HG03139 (cell line): ENCODE measurements around the gene FAM217A.

Experiments used
- ATAC-seq: cut with Tn5 transposase; IDR thresholded peaks from one replicate; pipeline ENCODE4 v1.9.1; 2021; ENCODE audit not compliant: unreplicated experiment

Gene FAM217A

GRCh38 chr6:4088704-4089103 is 9.8 kb upstream of the FAM217A start:
- ATAC-seq = no peak

DNA sequence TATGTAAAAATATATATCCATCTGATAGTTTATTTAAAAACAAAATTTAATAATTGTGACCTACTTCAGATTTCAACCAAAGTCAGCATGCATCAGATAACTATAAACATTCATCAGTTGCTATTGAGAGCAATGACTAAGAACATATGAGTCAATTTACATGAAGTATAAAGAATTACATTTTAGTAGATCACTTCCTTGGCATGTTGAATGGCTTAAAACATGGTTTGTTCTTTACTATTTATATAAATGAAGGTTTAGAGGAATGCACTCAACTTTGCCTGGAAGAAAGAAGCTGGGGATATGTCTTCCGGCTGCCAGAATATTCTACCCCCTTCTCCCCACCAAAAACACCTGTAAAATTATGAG is 6.4 kb upstream of the FAM217A start:
- no peak for ATAC-seq

DNA sequence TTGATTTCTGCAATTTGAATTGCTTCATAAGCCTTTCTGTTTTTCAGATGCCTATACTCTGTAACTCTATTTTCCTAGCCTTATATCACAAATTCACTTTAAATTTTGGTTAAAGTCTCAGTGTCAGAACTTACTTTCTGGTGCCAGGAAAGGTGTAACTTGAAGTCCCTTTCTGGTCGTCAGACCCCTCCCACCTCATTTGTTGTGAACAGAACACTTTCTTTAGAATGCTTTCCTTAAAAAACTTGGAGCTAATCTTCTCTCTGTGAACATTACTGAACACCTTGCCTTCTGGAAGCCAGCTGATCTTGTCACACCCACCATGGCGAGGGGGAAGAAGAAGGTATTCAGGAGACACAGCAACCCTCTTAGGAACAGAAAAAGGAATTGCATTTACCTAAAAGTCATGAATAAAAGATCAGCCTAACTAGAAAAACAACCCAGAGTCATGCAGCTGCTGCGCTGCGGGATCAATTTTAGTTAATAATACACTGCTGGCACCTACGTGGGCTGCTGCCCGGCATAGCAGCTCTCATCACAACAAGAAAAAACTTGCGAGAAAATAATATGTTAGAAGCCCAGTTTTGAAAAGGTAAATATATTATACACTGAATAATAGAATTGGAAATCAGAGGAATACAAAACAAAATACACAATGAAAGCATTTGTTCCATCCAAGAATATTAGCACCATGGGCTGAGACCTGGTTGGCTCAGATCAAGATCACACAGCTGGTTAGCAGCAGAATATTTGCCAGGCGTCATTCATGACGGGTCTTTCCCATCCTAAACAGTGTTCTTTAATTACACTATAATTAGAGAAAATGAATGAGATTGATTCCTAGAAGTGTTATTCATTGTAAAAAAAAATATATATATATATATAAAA is 5.8 kb upstream of the FAM217A start:
- no peak for ATAC-seq

GRCh38 chr6:4074478-4075235 is 4.3 kb downstream of the FAM217A start:
- ATAC-seq = no peak

DNA sequence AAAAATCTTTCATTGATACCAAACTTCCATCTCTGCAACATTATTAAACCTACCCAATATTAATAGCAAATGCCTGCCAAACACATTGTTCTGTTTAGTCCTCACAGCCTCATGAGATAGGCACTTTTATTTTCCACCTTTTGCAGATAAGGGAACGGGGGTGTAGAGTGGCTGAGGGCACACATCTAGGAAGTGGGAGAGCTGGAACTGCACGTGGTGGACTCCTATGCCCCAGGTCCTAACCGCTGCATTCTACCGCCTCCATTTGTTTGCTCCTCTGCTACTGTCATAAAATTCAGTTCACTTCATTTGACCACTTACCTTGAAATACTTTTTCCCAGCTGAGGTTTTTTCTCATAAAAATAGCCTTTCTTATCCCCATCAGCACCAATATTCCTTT is 7.6 kb downstream of the FAM217A start:
- ATAC-seq = no peak

DNA sequence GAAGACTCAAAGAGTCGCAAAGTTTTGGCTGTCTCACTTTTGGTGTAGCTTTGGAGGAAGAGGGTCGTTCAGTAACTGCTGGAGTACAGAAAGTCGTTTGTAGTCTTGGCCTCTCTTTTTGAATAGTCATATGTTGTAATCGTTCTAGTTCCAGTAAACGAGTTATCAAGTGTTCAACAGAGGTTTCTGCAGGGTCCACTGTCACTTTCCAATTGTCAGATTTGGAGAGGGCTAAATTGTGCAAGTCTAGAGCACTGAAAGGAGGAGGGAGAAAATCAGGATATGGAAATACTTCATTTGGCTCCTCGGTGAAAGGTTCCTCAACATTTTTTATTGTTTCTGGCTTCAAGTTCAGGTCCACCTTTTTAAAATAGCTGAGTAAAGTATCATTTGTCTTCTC is 9.7 kb downstream of the FAM217A start:
- ATAC-seq = no peak

GRCh38 chr6:4067673-4068072 is 11.3 kb downstream of the FAM217A start:
- ATAC-seq = no peak

DNA sequence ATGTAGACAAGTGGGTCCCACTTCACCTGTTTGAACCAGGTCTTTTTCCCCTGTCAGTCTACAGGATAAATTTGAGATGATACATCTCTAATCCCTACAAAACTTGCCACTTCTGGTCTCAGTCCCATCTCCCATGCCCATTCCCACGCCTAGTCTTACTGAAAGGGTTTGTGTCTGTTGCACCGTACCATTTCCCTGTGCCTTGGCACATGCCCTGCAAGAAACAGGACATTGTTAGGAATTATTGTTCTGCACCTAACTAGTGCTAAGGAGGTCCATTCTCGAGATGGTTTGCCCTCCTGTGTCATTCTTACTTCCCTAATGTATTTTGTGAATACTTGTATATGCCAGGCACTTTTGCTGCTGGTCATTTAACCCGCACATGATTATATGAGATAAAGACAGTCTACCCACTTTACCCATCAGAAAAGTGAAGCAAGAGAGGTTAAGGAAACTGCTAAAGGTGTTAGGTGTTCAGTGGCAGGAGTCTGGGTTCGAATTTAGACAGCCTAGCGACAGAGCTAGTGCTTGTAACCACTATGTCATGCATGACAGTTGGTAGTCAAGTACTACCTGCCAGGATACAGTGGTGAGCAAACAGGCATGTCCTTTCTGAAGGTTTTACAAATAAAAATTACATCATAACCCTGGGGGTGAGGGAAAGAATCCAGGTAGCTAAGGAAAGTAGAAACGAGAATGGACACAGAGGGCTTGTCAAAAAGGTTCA is 12.7 kb downstream of the FAM217A start:
- no peak for ATAC-seq

DNA sequence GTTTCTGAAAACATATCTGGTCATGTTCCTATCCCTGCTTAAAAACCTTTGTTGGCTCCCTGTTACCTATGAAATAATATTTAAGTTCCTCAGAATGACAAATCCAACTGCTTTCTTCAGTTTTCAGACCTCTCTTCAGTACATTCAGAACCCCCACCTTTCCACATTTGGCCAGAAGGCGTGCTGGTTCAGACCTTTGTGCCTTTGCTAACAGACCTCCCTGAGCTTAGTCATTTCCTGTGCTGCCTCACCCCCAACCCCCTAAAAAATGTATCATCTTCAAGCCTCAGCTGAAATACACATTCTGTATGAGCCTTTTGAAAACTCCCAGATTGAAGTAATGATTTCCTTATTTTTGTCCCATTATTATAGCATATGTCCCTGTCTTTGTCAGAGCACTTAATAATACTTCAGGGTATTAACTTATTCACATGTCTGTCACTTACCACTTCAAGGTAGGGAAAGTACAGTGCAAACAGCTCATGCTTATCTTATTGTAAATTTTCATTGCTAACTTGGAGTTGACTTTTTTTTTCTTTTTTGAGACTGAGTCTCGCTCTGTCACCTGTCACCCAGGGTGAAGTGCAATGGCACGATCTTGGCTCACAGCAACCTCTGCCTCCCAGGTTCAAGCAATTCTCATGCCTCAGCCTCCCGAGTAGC is 19.7 kb downstream of the FAM217A start:
- no peak for ATAC-seq

DNA sequence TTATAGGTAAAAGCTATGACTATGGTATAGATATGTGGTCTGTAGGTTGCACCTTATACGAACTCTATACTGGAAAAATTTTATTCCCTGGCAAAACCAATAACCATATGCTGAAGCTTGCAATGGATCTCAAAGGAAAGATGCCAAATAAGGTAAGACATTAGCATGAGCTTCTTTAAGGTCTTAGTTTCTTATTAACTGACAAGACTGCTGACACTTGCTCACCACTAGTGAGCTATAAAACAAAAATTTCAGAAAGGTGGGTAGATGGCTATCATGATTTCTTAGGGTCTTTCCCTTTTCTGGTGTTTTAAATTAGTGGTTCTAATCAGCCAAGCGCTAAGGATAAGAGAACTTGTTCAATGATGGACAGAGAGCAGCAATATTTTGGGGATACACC is 21.9 kb downstream of the FAM217A start:
- no peak for ATAC-seq

GRCh38 chr6:4055420-4056041 is 23.4 kb downstream of the FAM217A start:
- ATAC-seq = no peak

- no peak for ATAC-seq
These were observed 29.7 kb downstream of the FAM217A start for GRCh38 chr6:4049246-4049645.

GRCh38 chr6:4041480-4041879 is 37.5 kb downstream of the FAM217A start:
- ATAC-seq = no peak

DNA sequence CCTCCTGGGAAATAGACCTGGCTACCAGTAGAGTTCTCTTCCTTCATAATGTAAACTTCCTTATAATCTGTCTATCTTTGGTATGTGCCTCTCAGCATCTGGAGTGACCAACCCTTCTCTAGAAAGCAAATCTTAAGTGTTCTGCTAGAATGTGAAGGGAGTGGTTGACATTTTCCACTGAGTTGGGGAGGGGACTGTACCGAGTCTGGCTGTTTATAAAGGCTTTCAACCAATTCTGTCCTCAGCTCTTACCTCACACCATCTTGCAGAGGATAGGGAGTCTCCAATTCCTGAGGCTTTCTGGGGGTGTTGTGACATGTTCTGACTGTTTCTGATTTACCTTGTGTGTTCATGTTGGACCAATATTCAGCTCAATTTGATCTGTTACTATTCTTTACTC is 39.6 kb downstream of the FAM217A start:
- no peak for ATAC-seq

DNA sequence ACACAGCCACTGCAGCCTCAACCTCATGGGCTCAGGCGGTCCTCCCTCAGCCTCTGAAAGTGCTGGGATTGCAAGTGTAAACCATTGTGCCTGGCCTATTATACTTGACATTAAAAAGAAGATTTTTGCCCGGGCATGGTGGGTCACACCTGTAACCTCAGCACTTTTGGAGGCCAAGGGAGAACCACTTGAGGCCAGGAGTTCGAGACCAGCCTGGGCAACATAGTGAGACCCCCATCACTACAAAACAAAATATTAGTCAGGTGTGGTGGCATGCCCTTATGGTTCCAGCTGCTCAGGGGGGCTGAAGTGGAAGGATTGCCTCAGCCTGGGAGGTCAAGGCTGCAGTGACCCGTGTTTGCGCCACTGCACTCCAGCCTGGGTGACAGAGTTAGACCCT is 42.4 kb downstream of the FAM217A start:
- no peak for ATAC-seq

DNA sequence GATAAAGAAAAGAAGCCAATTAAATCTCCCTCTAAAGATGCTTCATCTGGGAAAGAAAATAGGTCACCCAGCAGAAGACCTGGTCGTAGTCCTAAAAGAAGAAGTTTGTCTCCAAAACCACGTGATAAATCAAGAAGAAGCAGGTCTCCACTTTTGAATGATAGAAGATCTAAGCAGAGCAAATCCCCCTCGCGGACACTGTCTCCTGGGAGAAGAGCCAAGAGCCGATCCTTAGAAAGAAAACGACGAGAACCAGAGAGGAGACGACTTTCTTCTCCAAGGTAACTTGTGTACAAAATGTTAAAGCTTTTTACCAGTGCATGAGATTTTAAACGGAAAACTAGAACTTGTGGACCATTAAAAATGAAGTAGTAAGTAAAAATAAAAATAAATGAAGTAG is 46.5 kb downstream of the FAM217A start:
- no peak for ATAC-seq

- no peak for ATAC-seq
These were observed 47.5 kb downstream of the FAM217A start for GRCh38 chr6:4031442-4031841.

GRCh38 chr6:4030669-4031068 is 48.3 kb downstream of the FAM217A start:
- ATAC-seq = no peak

DNA sequence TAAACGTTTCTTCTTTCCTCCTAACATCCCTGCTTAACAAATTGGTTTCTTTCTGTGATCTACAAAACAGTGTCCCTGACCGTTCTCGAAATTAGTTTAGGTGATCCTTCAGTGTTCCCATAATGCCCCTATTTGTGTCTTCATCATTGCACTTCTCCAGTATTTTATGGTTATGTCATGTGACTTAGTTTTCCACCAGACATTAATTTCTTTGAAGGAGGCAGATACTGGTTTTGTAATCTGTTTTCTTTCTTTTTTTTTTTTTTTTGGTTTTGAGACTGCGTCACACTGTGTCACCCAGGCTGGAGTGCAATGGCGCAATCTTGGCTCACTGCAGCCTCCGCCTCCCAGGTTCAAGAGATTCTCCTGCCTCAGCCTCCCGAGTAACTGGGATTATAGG is 49.2 kb downstream of the FAM217A start:
- no peak for ATAC-seq

DNA sequence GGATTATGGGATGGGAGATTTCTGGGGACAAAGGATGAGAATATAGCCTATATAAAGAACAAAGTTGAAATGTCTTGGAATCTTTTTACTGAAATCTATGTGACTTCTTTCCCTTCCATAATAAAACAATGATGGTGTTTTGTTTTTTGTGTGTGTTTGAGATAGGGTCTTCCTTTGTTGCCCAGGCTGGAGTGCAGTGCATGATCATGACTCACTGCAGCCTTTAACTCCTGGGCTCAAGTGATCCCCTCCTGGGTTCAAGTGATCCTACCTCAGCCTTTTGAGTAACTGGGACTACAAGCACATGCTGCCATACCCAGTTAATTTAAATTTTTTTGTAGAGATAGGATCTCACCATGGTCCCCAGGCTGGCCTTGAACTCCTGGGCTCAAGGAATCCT is 50.9 kb downstream of the FAM217A start:
- ATAC-seq = no peak

- ATAC-seq = no peak
These were observed 53.3 kb downstream of the FAM217A start for GRCh38 chr6:4025681-4026080.
